ENCODE measurements around the gene BTBD7.

DNA sequence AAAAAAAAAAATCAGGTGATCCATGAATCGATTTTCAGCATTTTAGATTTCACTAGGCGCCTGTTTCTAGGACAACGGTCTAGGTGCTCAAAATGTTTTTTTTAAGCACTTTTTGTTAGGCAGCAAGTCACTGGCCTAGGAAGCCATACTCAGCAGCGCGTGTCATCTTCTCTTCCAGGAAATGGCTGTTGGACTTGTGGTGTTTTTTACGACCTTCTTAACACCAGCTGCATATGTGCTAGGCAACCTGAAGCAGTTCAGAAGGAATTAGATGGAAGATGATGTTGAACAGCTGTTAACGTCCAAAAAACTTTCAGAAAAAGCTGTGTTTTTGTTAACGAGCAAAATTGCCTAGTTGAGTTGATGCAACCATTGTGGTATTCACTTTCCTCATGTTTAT lies 15.0 kb upstream of the BTBD7 start:
- TF ChIP-seq POLR2AphosphoS5 (IDR thresholded peaks at IDR 0.05; ENCODE audit: low read depth) (no peak), EZH2 (IDR thresholded peaks at IDR 0.05; ENCODE audit: low read depth, unreplicated experiment) (no peak), CREB1 (CRISPR knock-in tag; IDR thresholded peaks at IDR 0.05; ENCODE audit: low read depth) (no peak), EZH2phosphoT487 (IDR thresholded peaks at IDR 0.05; ENCODE audit: unreplicated experiment) (no peak)
- TF ChIP-seq, protein P1, sequence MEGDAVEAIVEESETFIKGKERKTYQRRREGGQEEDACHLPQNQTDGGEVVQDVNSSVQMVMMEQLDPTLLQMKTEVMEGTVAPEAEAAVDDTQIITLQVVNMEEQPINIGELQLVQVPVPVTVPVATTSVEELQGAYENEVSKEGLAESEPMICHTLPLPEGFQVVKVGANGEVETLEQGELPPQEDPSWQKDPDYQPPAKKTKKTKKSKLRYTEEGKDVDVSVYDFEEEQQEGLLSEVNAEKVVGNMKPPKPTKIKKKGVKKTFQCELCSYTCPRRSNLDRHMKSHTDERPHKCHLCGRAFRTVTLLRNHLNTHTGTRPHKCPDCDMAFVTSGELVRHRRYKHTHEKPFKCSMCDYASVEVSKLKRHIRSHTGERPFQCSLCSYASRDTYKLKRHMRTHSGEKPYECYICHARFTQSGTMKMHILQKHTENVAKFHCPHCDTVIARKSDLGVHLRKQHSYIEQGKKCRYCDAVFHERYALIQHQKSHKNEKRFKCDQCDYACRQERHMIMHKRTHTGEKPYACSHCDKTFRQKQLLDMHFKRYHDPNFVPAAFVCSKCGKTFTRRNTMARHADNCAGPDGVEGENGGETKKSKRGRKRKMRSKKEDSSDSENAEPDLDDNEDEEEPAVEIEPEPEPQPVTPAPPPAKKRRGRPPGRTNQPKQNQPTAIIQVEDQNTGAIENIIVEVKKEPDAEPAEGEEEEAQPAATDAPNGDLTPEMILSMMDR (conservative IDR thresholded peaks at IDR 0.05; ENCODE audit: low read depth in 2 of 2) = no peak
- TF ChIP-seq, protein P2, sequence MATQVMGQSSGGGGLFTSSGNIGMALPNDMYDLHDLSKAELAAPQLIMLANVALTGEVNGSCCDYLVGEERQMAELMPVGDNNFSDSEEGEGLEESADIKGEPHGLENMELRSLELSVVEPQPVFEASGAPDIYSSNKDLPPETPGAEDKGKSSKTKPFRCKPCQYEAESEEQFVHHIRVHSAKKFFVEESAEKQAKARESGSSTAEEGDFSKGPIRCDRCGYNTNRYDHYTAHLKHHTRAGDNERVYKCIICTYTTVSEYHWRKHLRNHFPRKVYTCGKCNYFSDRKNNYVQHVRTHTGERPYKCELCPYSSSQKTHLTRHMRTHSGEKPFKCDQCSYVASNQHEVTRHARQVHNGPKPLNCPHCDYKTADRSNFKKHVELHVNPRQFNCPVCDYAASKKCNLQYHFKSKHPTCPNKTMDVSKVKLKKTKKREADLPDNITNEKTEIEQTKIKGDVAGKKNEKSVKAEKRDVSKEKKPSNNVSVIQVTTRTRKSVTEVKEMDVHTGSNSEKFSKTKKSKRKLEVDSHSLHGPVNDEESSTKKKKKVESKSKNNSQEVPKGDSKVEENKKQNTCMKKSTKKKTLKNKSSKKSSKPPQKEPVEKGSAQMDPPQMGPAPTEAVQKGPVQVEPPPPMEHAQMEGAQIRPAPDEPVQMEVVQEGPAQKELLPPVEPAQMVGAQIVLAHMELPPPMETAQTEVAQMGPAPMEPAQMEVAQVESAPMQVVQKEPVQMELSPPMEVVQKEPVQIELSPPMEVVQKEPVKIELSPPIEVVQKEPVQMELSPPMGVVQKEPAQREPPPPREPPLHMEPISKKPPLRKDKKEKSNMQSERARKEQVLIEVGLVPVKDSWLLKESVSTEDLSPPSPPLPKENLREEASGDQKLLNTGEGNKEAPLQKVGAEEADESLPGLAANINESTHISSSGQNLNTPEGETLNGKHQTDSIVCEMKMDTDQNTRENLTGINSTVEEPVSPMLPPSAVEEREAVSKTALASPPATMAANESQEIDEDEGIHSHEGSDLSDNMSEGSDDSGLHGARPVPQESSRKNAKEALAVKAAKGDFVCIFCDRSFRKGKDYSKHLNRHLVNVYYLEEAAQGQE (IDR thresholded peaks at IDR 0.05; ENCODE audit: unreplicated experiment) = no peak

Data from GM23338 (cell line).